Measurements from ENCODE around the gene UNC5B.

UNC5B gene

DNA sequence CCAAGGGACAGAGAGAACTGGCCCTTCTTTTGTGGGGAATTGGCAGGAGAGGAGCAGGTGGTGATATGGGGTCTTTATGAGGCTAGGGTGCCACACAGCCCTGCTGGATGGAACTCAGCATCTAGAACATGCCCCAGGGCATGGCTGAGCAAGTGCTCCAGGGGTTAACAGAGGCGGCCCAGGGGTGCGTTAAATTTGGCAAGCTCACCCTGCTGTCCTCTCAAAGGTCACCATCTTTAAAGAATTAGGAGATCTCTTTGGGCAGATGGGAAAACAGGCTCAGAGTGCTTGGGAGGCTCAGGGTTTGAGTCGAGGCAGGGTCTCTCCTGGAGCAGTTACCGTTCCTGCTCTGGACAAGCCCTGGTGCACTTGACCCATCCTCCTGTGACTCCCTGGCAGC, 21.4 kb upstream of the UNC5B start:
- Mint-ChIP-seq H3K27ac (no peak overlapping the region), H3K36me3 (ENCODE audit: low read depth) (no peaks in the 10 kb centered on the region), H3K4me3 (no peak overlapping the region), H3K9me3 (peaks cover 6% of the 10 kb centered on the region), H3K27me3 (ENCODE audit: low read depth, poor library complexity) (peaks cover 16% of the 10 kb centered on the region), H3K4me1 (peaks cover 9% of the 10 kb centered on the region)
- no peak for DNase-seq
- TF ChIP-seq, protein P1, sequence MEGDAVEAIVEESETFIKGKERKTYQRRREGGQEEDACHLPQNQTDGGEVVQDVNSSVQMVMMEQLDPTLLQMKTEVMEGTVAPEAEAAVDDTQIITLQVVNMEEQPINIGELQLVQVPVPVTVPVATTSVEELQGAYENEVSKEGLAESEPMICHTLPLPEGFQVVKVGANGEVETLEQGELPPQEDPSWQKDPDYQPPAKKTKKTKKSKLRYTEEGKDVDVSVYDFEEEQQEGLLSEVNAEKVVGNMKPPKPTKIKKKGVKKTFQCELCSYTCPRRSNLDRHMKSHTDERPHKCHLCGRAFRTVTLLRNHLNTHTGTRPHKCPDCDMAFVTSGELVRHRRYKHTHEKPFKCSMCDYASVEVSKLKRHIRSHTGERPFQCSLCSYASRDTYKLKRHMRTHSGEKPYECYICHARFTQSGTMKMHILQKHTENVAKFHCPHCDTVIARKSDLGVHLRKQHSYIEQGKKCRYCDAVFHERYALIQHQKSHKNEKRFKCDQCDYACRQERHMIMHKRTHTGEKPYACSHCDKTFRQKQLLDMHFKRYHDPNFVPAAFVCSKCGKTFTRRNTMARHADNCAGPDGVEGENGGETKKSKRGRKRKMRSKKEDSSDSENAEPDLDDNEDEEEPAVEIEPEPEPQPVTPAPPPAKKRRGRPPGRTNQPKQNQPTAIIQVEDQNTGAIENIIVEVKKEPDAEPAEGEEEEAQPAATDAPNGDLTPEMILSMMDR (IDR thresholded peaks at IDR 0.05) = no peak

DNA sequence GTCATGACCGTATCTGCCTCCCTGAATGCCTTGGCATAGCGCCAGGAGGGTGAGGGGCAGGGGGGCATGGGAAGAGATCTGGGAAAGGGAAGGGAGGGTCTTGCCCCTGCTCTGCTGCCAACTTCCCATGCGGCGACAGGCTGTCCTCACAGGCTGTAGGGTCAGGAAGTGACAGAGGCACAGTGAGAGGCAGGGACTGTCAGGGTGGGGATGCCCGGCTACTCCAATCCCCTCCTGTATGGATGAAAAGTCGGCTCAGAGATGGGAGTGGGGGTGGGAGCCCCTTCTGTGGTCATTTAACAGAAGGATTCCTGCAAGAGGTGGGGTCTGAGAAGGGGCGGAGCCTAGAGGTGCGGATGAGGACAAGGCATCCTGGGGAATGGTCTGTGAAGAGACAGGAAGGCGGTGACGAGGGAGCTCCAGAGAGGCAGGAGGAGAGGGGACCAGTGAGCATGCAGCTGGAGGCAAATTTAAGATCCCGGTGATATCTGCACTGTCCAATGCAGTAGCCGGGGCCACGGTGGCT, 20.8 kb upstream of the UNC5B start:
- no peaks in the 10 kb centered on the region for H3K36me3 Mint-ChIP-seq (ENCODE audit: low read depth)
- H3K9me3 Mint-ChIP-seq = peaks cover 9% of the 10 kb centered on the region
- H3K4me1 Mint-ChIP-seq = peaks cover 9% of the 10 kb centered on the region
- DNase-seq = peak; percentile 40
- peaks cover 15% of the 10 kb centered on the region for H3K27me3 Mint-ChIP-seq (ENCODE audit: low read depth, poor library complexity)
- no peak overlapping the region for H3K4me3 Mint-ChIP-seq
- TF ChIP-seq, protein P1 (IDR thresholded peaks at IDR 0.05) = no peak
- no peak overlapping the region for H3K27ac Mint-ChIP-seq

DNA sequence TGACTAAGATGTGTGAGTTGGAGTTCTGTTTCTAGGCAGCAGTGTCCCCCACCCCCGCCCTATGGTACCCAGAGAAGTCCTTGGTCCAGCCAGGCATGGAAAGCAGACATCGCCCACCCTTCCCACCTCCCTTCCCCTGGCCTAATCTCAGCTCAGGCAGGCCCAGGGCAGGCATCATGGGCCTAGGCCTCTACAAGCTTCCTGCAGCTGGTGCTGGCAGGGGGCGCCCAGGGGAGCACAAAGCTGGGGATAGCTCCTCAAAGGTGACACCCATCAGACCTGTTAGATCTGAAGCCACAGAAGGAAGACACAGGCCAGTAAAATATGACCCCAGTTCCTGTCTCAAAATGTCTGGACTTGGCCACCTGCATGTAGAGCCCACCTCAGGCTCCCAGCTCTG, 18.9 kb upstream of the UNC5B start:
- H3K27ac Mint-ChIP-seq = no peak overlapping the region
- H3K9me3 Mint-ChIP-seq = peaks cover 27% of the 10 kb centered on the region
- TF ChIP-seq, protein P1 (IDR thresholded peaks at IDR 0.05) = no peak
- no peak for DNase-seq
- H3K4me3 Mint-ChIP-seq = no peak overlapping the region
- peaks cover 15% of the 10 kb centered on the region for H3K27me3 Mint-ChIP-seq (ENCODE audit: low read depth, poor library complexity)
- H3K4me1 Mint-ChIP-seq = peaks cover 9% of the 10 kb centered on the region
- no peaks in the 10 kb centered on the region for H3K36me3 Mint-ChIP-seq (ENCODE audit: low read depth)

DNA sequence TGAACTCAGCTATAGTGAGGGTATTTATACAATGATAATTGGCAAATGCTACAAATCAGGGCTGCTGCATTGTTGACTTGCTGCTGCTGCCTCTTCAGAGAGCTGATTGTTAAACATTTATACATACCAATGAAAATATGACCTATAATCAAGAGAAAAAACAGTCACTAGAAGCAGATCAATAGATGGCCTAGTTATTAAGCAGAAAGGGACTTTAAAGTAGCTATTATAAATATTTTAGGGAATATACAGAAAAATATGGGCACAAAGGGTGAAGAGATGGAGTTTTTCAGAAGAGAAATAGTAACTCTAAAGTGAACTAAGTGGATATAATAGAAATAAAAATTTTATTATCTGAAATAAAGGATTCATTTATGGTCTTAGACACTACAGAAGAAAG, 14.4 kb upstream of the UNC5B start:
- H3K9me3 Mint-ChIP-seq = peaks cover 34% of the 10 kb centered on the region
- TF ChIP-seq, protein P1 (IDR thresholded peaks at IDR 0.05) = no peak
- peaks cover 15% of the 10 kb centered on the region for H3K27me3 Mint-ChIP-seq (ENCODE audit: low read depth, poor library complexity)
- no peak overlapping the region for H3K27ac Mint-ChIP-seq
- H3K36me3 Mint-ChIP-seq (ENCODE audit: low read depth) = no peaks in the 10 kb centered on the region
- DNase-seq = no peak
- no peaks in the 10 kb centered on the region for H3K4me1 Mint-ChIP-seq
- H3K4me3 Mint-ChIP-seq = no peak overlapping the region

DNA sequence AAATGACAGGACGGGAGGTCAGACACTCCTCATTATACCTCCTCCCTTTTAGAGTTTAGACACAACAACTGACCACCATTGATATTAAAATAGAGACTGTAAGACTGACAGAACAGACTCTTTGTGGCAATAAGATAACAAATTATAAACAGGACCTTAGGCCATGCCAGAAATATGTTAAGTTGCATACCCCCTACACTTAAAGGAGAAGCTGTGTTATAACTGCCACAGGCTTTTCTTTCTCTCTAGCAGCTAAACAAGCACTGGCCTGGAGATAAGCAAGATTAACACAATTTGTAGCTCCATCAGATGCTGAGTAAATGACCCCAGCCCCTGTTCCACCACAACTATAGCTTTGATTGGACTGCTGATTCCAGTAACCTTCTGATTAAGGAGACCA, 10.5 kb upstream of the UNC5B start:
- no peaks in the 10 kb centered on the region for H3K36me3 Mint-ChIP-seq (ENCODE audit: low read depth)
- peaks cover 14% of the 10 kb centered on the region for H3K4me1 Mint-ChIP-seq
- peaks cover 23% of the 10 kb centered on the region for H3K9me3 Mint-ChIP-seq
- H3K27ac Mint-ChIP-seq = no peak overlapping the region
- no peak overlapping the region for H3K4me3 Mint-ChIP-seq
- DNase-seq = no peak
- peaks cover 13% of the 10 kb centered on the region for H3K27me3 Mint-ChIP-seq (ENCODE audit: low read depth, poor library complexity)
- TF ChIP-seq, protein P1 (IDR thresholded peaks at IDR 0.05) = no peak

DNA sequence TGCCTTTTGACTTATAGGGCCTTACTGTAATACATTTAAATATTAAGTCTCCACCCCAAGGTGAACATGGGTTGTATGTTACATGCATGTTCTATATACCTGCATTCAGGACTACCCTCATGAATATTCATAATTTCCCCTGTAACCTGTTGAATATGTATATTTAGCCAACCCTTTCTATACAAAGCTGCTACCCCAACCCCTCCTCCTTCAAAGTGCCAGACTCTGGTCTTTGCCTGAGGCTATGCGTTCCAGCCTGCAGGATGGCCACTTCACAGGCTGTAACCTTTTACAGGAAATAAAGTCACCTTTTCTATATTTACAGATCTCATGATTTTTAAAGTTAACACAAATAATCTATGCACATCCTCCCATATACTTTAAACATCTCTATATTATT, 10.1 kb upstream of the UNC5B start:
- no peak for DNase-seq
- H3K27me3 Mint-ChIP-seq (ENCODE audit: low read depth, poor library complexity) = peaks cover 17% of the 10 kb centered on the region
- TF ChIP-seq, protein P1 (IDR thresholded peaks at IDR 0.05) = no peak
- H3K4me1 Mint-ChIP-seq = peaks cover 14% of the 10 kb centered on the region
- peaks cover 18% of the 10 kb centered on the region for H3K9me3 Mint-ChIP-seq
- H3K27ac Mint-ChIP-seq = no peak overlapping the region
- H3K4me3 Mint-ChIP-seq = no peak overlapping the region
- H3K36me3 Mint-ChIP-seq (ENCODE audit: low read depth) = no peaks in the 10 kb centered on the region

Measured in nephron progenitor cell (in vitro differentiated cells).